HEK293 (cell line): Measurements from ENCODE around the gene SOX3.

Source experiments
- KLF10 ChIP-seq: fragments of 450-650 bp; IDR thresholded peaks from 2 replicates; pipeline ENCODE4 v1.5.1; 2018; ENCODE audit warnings: missing biosample characterization, mild to moderate bottlenecking, missing genetic modification characterization
- TF ChIP-seq, protein P1 (sequence below): fragments of 450-650 bp; formaldehyde crosslinking; IDR thresholded peaks from 2 replicates; pipeline ENCODE4 v1.5.1; 2016; ENCODE audit warnings: missing biosample characterization, missing genetic modification characterization

DNA sequence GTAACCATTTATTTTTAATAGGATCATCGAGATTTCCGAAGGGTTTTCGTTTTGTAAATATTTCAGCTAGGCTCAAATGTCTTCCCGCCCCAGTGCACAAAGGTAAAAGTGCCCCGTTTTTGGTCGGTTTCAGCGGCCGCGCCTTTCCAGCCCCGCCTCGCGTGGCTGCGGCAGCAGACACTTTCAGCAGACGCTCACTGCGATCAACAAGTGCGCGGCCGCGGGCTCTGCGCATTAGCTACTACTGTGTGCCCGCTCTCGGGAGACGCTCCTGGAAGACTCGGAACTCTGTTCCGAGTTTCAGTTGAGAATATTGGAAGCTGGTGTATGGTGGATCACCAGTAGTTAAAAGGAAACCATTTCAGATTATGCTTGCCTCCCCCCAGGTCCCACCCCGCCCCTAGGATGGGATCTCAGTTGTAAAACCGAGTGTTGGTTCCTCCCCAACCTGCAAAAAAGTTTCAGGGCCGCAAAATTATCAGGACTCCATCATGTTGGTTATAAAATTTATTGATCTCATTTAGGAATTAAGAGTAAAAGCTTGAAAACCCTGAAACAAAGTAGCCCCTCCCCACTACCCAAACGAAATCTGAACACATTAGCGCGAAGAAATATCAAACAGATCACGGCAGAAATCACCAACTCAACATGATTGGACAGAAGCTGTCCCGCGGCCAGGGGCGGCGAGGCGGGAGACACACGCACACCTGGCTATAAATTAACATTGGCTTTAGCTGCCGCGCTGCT lies 2.2 kb downstream of the SOX3 start:
- no peak for TF ChIP-seq KLF10 (tag by site-specific recombination)
- TF ChIP-seq, protein P1, sequence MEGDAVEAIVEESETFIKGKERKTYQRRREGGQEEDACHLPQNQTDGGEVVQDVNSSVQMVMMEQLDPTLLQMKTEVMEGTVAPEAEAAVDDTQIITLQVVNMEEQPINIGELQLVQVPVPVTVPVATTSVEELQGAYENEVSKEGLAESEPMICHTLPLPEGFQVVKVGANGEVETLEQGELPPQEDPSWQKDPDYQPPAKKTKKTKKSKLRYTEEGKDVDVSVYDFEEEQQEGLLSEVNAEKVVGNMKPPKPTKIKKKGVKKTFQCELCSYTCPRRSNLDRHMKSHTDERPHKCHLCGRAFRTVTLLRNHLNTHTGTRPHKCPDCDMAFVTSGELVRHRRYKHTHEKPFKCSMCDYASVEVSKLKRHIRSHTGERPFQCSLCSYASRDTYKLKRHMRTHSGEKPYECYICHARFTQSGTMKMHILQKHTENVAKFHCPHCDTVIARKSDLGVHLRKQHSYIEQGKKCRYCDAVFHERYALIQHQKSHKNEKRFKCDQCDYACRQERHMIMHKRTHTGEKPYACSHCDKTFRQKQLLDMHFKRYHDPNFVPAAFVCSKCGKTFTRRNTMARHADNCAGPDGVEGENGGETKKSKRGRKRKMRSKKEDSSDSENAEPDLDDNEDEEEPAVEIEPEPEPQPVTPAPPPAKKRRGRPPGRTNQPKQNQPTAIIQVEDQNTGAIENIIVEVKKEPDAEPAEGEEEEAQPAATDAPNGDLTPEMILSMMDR (tag by site-specific recombination), result no peak
